ENCODE data around the gene UBE2G2.

Gene UBE2G2

GRCh38 chr21:44723177-44724131 is 78.2 kb downstream of the UBE2G2 start:
- DNase-seq = no peak
- in situ Hi-C loops (cut with HindIII; ENCODE audit: low pct_ligation_motif_present, low pct_unique_long_range_greater_than_20kb, low sequenced_read_pairs) = no loop called here

GRCh38 chr21:44722731-44723130 is 78.9 kb downstream of the UBE2G2 start:
- in situ Hi-C loops (cut with HindIII; ENCODE audit: low pct_ligation_motif_present, low pct_unique_long_range_greater_than_20kb, low sequenced_read_pairs) = no loop called here
- no peak for DNase-seq

- in situ Hi-C loops (cut with HindIII; ENCODE audit: low pct_ligation_motif_present, low pct_unique_long_range_greater_than_20kb, low sequenced_read_pairs) = no loop called here
- DNase-seq = no peak
These were observed 81.5 kb downstream of the UBE2G2 start for GRCh38 chr21:44720170-44720569.

Data from ACHN (cell line).